WTC11 (cell line): ENCODE results near the gene MPV17L2. TPM values are rescaled to one million over a fixed set of nuclear protein-coding genes. Genes with fewer than 3 reads are reported as not detected.

Experiments used
- ATAC-seq: fragments of 200-7000 bp; cut with Tn5 transposase; 2 replicates; pipeline ENCODE4 v1.10.0; 2021; ENCODE audit warnings: mild to moderate bottlenecking, moderate library complexity
- CTCF ChIA-PET: fragments of 300-600 bp; sonication (Branson Sonifier 250); formaldehyde crosslinking; loops from one replicate; lab custom pipeline; 2021; ENCODE audit warnings: antibody characterized with exemption; lab: Charles Lee
- POLR2A ChIA-PET: fragments of 350-600 bp; sonication (Branson Sonifier 250); formaldehyde crosslinking; loops from one replicate; lab custom pipeline; 2021; ENCODE audit warnings: antibody characterized with exemption; lab: Charles Lee
- DNase-seq: peaks from one replicate; pipeline ENCODE4 v3.0.0; 2021; ENCODE audit warnings: low spot score
- H3K27ac Mint-ChIP-seq: 2 replicates; pipeline ENCODE4 v1.8.0; 2021; ENCODE audit warnings: mixed read lengths
- H3K27me3 Mint-ChIP-seq: 2 replicates; pipeline ENCODE4 v1.8.0; 2021; ENCODE audit warnings: low read depth, mild to moderate bottlenecking, moderate library complexity, mixed read lengths
- H3K36me3 Mint-ChIP-seq: 2 replicates; pipeline ENCODE4 v1.8.0; 2021; ENCODE audit warnings: mixed read lengths
- H3K4me1 Mint-ChIP-seq: 2 replicates; pipeline ENCODE4 v1.8.0; 2022; ENCODE audit warnings: mixed read lengths
- H3K4me3 Mint-ChIP-seq: 2 replicates; pipeline ENCODE4 v1.8.0; 2021; ENCODE audit warnings: mild to moderate bottlenecking, moderate library complexity, mixed read lengths
- H3K9me3 Mint-ChIP-seq: 2 replicates; pipeline ENCODE4 v1.8.0; 2021; ENCODE audit warnings: mixed read lengths
- ATF2 ChIP-seq: sonication (generic); formaldehyde crosslinking; IDR thresholded peaks from 2 replicates; pipeline ENCODE4 v1.8.1; 2022; ENCODE audit warnings: low read depth, missing genetic modification reagents, borderline replicate concordance
- CREM ChIP-seq: sonication (generic); formaldehyde crosslinking; IDR thresholded peaks from 2 replicates; pipeline ENCODE4 v1.8.1; 2022; ENCODE audit warnings: mild to moderate bottlenecking, missing genetic modification reagents, moderate library complexity
- ELF4 ChIP-seq: sonication (generic); formaldehyde crosslinking; IDR thresholded peaks from 2 replicates; pipeline ENCODE4 v1.8.1; 2022; ENCODE audit warnings: low read depth, mild to moderate bottlenecking, moderate library complexity, missing genetic modification reagents
- ERG ChIP-seq: fragments of 250-450 bp; sonication (Bioruptor Pico); IDR thresholded peaks from 2 replicates; pipeline ENCODE4 v1.8.0; 2021; ENCODE audit warnings: mild to moderate bottlenecking
- FOXP4 ChIP-seq: sonication (generic); formaldehyde crosslinking; IDR thresholded peaks from 2 replicates; pipeline ENCODE4 v1.8.0; 2022; ENCODE audit warnings: mild to moderate bottlenecking, missing genetic modification reagents
- JUN ChIP-seq: sonication (generic); formaldehyde crosslinking; IDR thresholded peaks from 2 replicates; pipeline ENCODE4 v1.8.0; 2023; ENCODE audit warnings: mild to moderate bottlenecking, missing genetic modification reagents
- NFATC4 ChIP-seq: fragments of 250-450 bp; sonication (Bioruptor Pico); IDR thresholded peaks from 2 replicates; pipeline ENCODE4 v1.9.0; 2021; ENCODE audit warnings: mild to moderate bottlenecking
- NFE2L1 ChIP-seq: sonication (generic); formaldehyde crosslinking; IDR thresholded peaks from 2 replicates; pipeline ENCODE4 v1.8.1; 2023; ENCODE audit warnings: missing genetic modification reagents
- NR3C1 ChIP-seq: sonication (generic); formaldehyde crosslinking; conservative IDR thresholded peaks from 2 replicates; pipeline ENCODE4 v1.8.1; 2023; ENCODE audit warnings: low read depth, mild to moderate bottlenecking, missing genetic modification reagents
- OVOL2 ChIP-seq: fragments of 250-450 bp; sonication (Bioruptor Pico); IDR thresholded peaks from 2 replicates; pipeline ENCODE4 v1.9.0; 2021; ENCODE audit warnings: mild to moderate bottlenecking, borderline replicate concordance
- PRRX2 ChIP-seq: fragments of 250-450 bp; sonication (Bioruptor Pico); IDR thresholded peaks from 2 replicates; pipeline ENCODE4 v1.8.0; 2021; ENCODE audit warnings: mild to moderate bottlenecking
- RELA ChIP-seq: sonication (generic); formaldehyde crosslinking; IDR thresholded peaks from 2 replicates; pipeline ENCODE4 v1.8.1; 2022; ENCODE audit warnings: missing genetic modification reagents, mild to moderate bottlenecking, borderline replicate concordance
- RORB ChIP-seq: fragments of 250-450 bp; sonication (Bioruptor Pico); IDR thresholded peaks from 2 replicates; pipeline ENCODE4 v1.9.0; 2021; ENCODE audit warnings: mild to moderate bottlenecking
- SMAD3 ChIP-seq: sonication (generic); formaldehyde crosslinking; IDR thresholded peaks from 2 replicates; pipeline ENCODE4 v1.8.0; 2022; ENCODE audit warnings: missing genetic modification reagents, mild to moderate bottlenecking, borderline replicate concordance
- TCF7 ChIP-seq: sonication (generic); formaldehyde crosslinking; IDR thresholded peaks from 2 replicates; pipeline ENCODE4 v1.8.0; 2022; ENCODE audit warnings: mild to moderate bottlenecking, low read depth, missing genetic modification reagents, moderate library complexity
- TEAD1 ChIP-seq: sonication (generic); formaldehyde crosslinking; IDR thresholded peaks from 2 replicates; pipeline ENCODE4 v1.8.0; 2022; ENCODE audit warnings: mild to moderate bottlenecking, missing genetic modification reagents
- ZNF121 ChIP-seq: sonication (generic); formaldehyde crosslinking; IDR thresholded peaks from 2 replicates; pipeline ENCODE4 v1.8.0; 2023; ENCODE audit warnings: missing genetic modification reagents
- ZNF138 ChIP-seq: sonication (generic); formaldehyde crosslinking; conservative IDR thresholded peaks from 2 replicates; pipeline ENCODE4 v1.8.1; 2022; ENCODE audit warnings: mild to moderate bottlenecking, moderate library complexity, missing genetic modification reagents
- ZNF219 ChIP-seq: sonication (generic); formaldehyde crosslinking; IDR thresholded peaks from 2 replicates; pipeline ENCODE4 v1.8.0; 2023; ENCODE audit warnings: missing genetic modification reagents, mild to moderate bottlenecking, borderline replicate concordance
- ZNF263 ChIP-seq: sonication (generic); formaldehyde crosslinking; IDR thresholded peaks from 2 replicates; pipeline ENCODE4 v1.8.1; 2022; ENCODE audit warnings: low read depth, mild to moderate bottlenecking, moderate library complexity, missing genetic modification reagents
- total RNA-seq: library from RNA; stranded (reverse); gene quantifications from 3 replicates; pipeline ENCODE4 v1.2.3, GENCODE V29; 2021
- TF ChIP-seq, protein P1 (sequence below): sonication (generic); formaldehyde crosslinking; IDR thresholded peaks from 2 replicates; pipeline ENCODE4 v1.8.1; 2022; ENCODE audit warnings: mild to moderate bottlenecking, moderate library complexity, missing genetic modification reagents
- TF ChIP-seq, protein P2 (sequence below): fragments of 250-450 bp; sonication (Bioruptor Pico); conservative IDR thresholded peaks from 2 replicates; pipeline ENCODE4 v1.9.0; 2021; ENCODE audit warnings: mild to moderate bottlenecking

MPV17L2 gene
- total RNA-seq, 1 experiment from 2014 or later = 29.8 TPM

DNA sequence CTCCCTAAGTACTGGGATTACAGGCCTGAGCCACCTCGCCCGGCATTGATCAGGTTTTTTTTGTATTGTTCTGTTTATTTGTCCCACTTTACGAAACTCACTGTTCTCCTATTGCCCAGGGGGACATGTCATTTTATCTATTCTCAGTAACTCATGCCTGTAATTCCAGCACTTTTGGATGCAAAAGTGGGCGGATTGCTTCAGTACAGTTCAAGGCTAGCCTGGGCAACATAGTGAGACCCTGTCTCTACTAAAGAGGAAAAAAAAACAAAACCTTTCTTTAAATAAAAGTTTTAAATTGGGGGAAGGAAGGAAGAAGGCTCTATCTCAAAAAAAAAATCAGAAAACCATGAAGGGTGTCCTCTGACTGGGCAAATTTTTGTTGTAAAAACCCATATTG is 2.7 kb upstream of the MPV17L2 start (continued):
- no peak for TF ChIP-seq FOXP4
- no peak for TF ChIP-seq ZNF121 (CRISPR knock-in tag)
- TF ChIP-seq PRRX2 (CRISPR knock-in tag) = no peak
- no peak for TF ChIP-seq ZNF138 (CRISPR knock-in tag)
- no peak for TF ChIP-seq SMAD3 (CRISPR knock-in tag)
- no peak for TF ChIP-seq ELF4 (CRISPR knock-in tag)
- no peak for TF ChIP-seq TCF7
- no peak for TF ChIP-seq ZNF263

DNA sequence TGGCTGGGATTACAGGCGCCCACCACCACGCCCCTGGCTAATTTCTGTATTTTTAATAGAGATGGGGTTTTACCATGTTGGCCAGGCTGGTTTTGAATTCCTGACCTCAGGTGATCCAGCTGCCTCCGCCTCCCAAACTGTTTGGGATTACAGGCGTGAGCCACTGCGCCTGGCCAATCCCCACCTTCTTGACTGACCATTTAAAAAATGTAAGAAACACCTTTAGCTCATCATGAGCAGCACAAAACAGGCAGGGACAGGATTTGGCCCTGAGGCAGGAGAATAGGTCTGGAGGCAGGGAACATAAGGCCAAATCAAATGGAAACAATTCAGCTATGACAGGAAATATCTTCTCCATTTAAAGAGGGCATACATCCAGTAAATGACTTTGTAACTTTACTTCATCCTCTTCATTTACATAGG is 1.4 kb upstream of the MPV17L2 start:
- ATAC-seq = no peak
- peaks cover 2% of the 10 kb centered on the region; the same call in 1 of the 2 replicates for H3K27me3 Mint-ChIP-seq
- ChIA-PET CTCF (interaction anchor here (0.7 to 6.0 kb wide), 20 partner anchors 13 to 226 kb away, joined by 3 to 43 read pairs (median 6); partner anchors contain the start of genes JUND, PIK3R2 and RAB3A), POLR2A (interaction anchor here (1.6 to 1.8 kb wide), 2 partner anchors 41 to 88 kb away, joined by 6 to 9 read pairs; no protein-coding TSS in a partner anchor)
- no peak for DNase-seq
- peak overlapping the region; percentile 82 for H3K4me3 Mint-ChIP-seq
- TF ChIP-seq ATF2 (no peak), CREM (no peak), ZNF219 (CRISPR knock-in tag) (no peak), NFATC4 (CRISPR knock-in tag) (no peak), ELF4 (CRISPR knock-in tag) (no peak), FOXP4 (no peak), RORB (CRISPR knock-in tag) (no peak), JUN (CRISPR knock-in tag) (no peak), OVOL2 (no peak), NFE2L1 (no peak), ERG (CRISPR knock-in tag) (no peak), RELA (CRISPR knock-in tag) (no peak), TEAD1 (CRISPR knock-in tag) (no peak), NR3C1 (CRISPR knock-in tag) (no peak)
- TF ChIP-seq, protein P1, sequence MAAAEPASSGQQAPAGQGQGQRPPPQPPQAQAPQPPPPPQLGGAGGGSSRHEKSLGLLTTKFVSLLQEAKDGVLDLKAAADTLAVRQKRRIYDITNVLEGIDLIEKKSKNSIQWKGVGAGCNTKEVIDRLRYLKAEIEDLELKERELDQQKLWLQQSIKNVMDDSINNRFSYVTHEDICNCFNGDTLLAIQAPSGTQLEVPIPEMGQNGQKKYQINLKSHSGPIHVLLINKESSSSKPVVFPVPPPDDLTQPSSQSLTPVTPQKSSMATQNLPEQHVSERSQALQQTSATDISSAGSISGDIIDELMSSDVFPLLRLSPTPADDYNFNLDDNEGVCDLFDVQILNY = no peak
- TF ChIP-seq, protein P2, sequence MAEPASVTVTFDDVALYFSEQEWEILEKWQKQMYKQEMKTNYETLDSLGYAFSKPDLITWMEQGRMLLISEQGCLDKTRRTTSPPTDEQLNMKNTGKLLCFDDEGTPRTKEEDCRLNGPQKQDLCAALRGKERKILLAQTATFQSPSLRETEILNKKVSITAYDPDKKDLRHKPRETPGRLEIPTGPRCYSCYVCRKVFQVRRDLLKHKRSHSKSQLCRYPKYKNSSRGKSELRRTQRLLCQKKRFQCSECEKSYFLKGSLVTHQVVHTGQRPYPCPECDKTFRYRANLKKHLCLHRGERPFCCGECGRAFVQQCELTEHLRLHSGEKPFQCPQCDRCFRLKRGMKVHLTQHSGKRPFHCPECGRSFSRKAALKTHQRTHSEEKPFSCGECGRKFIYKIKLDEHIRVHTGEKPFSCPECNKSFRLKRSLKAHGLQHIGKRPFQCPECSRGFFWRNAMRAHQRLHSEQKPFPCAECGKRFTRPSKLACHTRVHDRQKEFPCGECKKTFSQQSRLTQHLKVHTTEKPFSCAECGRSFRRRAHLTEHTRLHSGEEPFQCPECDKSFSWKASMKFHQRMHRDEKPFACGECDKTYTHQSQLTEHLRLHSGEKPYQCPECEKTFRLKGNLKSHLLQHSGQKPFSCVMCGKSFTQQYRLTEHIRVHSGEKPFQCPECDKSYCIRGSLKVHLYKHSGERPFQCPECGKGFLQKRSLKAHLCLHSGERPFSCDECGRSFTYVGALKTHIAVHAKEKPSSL (CRISPR knock-in tag) = no peak
- H3K27ac Mint-ChIP-seq = peak overlapping the region; percentile 97
- H3K9me3 Mint-ChIP-seq = no peaks in the 10 kb centered on the region
- peaks cover 20% of the 10 kb centered on the region for H3K4me1 Mint-ChIP-seq
- peaks cover 2% of the 10 kb centered on the region for H3K36me3 Mint-ChIP-seq
